ENCODE results near the gene SKAP1. TPM values are rescaled to one million over a fixed set of nuclear protein-coding genes. Genes with fewer than 3 reads are reported as not detected.

Gene SKAP1
- total RNA-seq, 1 experiment from 2014 or later = not detected

DNA sequence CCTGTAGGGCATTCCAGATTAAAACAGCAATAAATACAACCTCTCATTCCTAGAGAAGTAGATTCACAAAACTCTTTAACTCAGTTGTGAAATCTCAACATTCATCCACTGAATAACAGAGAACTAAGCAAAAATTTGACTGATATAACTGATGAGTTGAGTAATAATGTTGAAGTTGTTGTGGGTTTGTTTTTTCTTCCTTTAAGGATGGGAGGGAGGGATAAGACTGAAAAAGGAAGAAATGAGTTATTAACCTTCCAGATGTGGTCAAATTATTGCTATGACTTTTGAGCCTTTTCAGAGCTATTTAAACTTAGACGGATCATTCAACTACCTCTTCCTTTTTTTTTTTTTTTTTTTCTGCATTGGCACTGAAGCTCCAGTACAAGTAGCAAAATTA is 38.6 kb downstream of the SKAP1 start:
- no TSS peak for BruUV-seq (replicated peaks)
- ChIA-PET CTCF (interaction anchor here (1.0 kb wide), 1 partner anchor 39 kb away, joined by 3 read pairs; no protein-coding TSS in a partner anchor), POLR2A (no interaction called here)
- intact Hi-C loops (cut with micrococcal nuclease) = no loop called here
- no peak overlapping the region for H3K4me3 Mint-ChIP-seq (ENCODE audit: unreplicated experiment)
- peaks cover 47% of the 10 kb centered on the region for H3K27me3 Mint-ChIP-seq (ENCODE audit: insufficient read depth, unreplicated experiment)
- no peak for DNase-seq (ENCODE audit: unreplicated experiment)
- H3K9me3 Mint-ChIP-seq (ENCODE audit: unreplicated experiment) = no peaks in the 10 kb centered on the region
- no peaks in the 10 kb centered on the region for H3K4me1 Mint-ChIP-seq (ENCODE audit: insufficient read depth, unreplicated experiment)
- TF ChIP-seq, protein P1, sequence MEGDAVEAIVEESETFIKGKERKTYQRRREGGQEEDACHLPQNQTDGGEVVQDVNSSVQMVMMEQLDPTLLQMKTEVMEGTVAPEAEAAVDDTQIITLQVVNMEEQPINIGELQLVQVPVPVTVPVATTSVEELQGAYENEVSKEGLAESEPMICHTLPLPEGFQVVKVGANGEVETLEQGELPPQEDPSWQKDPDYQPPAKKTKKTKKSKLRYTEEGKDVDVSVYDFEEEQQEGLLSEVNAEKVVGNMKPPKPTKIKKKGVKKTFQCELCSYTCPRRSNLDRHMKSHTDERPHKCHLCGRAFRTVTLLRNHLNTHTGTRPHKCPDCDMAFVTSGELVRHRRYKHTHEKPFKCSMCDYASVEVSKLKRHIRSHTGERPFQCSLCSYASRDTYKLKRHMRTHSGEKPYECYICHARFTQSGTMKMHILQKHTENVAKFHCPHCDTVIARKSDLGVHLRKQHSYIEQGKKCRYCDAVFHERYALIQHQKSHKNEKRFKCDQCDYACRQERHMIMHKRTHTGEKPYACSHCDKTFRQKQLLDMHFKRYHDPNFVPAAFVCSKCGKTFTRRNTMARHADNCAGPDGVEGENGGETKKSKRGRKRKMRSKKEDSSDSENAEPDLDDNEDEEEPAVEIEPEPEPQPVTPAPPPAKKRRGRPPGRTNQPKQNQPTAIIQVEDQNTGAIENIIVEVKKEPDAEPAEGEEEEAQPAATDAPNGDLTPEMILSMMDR (IDR thresholded peaks at IDR 0.05; ENCODE audit: unreplicated experiment) = no peak
- no peak overlapping the region for H3K27ac Mint-ChIP-seq (ENCODE audit: low read depth, unreplicated experiment)
- no peaks in the 10 kb centered on the region for H3K36me3 Mint-ChIP-seq (ENCODE audit: insufficient read depth, unreplicated experiment)

DNA sequence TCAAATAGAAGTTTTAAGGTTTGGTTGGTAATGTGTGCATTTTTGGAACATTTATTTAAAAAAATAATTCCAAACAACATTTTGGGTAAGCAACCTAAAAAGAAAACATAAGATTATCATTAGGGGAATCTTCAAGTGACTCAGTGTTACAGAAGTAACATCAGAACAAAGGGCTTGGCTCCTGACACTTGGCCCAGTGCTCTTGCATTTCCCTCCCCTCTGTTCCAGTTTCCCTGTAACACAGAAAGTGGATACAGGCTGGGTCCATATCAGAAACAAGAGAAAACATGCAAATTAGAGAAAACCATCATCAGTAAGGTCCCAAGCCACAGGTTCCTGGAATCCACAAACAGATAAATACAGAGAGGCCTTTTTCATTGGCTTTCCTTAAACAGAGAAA is 40.1 kb downstream of the SKAP1 start:
- Mint-ChIP-seq H3K27me3 (ENCODE audit: insufficient read depth, unreplicated experiment) (peaks cover 47% of the 10 kb centered on the region), H3K4me3 (ENCODE audit: unreplicated experiment) (no peak overlapping the region), H3K27ac (ENCODE audit: low read depth, unreplicated experiment) (no peak overlapping the region), H3K4me1 (ENCODE audit: insufficient read depth, unreplicated experiment) (no peaks in the 10 kb centered on the region), H3K36me3 (ENCODE audit: insufficient read depth, unreplicated experiment) (no peaks in the 10 kb centered on the region), H3K9me3 (ENCODE audit: unreplicated experiment) (no peaks in the 10 kb centered on the region)
- intact Hi-C loops (cut with micrococcal nuclease) = no loop called here
- DNase-seq (ENCODE audit: unreplicated experiment) = no peak
- TF ChIP-seq, protein P1 (IDR thresholded peaks at IDR 0.05; ENCODE audit: unreplicated experiment) = no peak
- POLR2A ChIA-PET = no interaction called here
- no TSS peak for BruUV-seq (replicated peaks)
- CTCF ChIA-PET = interaction anchor here (0.7 kb wide), 1 partner anchor 38 kb away, joined by 3 read pairs; no protein-coding TSS in a partner anchor

DNA sequence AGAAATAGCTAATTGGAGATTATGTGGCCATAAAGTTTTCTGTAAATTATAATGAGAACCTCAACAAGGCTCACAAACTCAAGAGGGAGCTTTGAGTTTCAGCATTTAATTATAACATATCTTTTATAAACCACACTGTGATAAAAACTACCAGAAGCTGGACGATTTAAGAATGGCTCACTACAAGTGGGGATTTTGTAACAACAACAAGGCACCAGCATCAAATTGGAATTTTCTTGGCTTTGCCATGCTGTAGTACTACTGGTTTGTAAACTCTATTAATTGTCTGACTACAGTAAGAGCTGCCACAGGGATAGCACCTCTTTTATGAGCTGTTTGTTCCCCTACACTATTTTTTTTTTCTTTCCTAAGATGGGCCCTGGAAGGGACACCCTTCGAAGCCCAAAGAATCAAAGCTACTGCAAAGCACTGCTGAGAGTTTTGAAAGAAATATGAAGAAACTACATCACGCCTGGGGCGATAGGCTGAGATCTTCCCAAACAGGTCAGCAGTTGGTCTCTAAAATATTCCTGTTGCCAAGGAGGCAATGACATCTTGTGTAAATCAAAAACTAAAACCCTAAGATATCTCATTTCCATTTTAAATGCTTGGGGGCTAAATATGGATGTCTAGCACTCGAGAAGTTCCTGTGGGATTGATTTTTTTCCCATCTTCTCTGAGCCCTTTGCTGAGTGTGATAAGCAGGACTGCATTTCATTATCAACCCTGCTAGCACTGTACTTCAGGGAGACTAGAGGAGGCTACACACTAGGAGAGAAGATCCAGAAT is 40.9 kb downstream of the SKAP1 start:
- Mint-ChIP-seq H3K27me3 (ENCODE audit: insufficient read depth, unreplicated experiment) (peaks cover 47% of the 10 kb centered on the region), H3K36me3 (ENCODE audit: insufficient read depth, unreplicated experiment) (no peaks in the 10 kb centered on the region), H3K4me1 (ENCODE audit: insufficient read depth, unreplicated experiment) (no peaks in the 10 kb centered on the region), H3K9me3 (ENCODE audit: unreplicated experiment) (no peaks in the 10 kb centered on the region), H3K4me3 (ENCODE audit: unreplicated experiment) (no peak overlapping the region), H3K27ac (ENCODE audit: low read depth, unreplicated experiment) (no peak overlapping the region)
- no peak for DNase-seq (ENCODE audit: unreplicated experiment)
- no TSS peak for BruUV-seq (replicated peaks)
- intact Hi-C loops (cut with micrococcal nuclease) = no loop called here
- CTCF ChIA-PET = no interaction called here
- TF ChIP-seq, protein P1 (IDR thresholded peaks at IDR 0.05; ENCODE audit: unreplicated experiment) = no peak
- POLR2A ChIA-PET = no interaction called here

DNA sequence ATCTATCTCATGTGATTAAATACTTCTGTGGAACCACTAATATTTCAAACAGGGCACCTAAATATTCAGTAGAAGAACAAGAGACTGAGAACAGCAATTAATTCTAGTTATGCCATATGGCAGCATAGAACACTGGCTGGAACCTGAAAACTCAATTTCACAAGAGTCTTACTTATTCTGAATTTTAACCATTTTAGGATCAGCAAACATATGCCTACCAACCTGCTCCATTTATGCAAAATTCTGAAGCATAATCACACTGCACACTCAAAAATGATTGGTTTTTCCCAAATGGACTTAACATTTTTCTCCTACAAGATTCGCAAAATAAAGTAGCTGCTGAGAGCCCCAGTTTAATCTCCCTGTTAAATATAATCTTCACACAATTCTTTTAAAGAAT is 43.2 kb downstream of the SKAP1 start:
- H3K9me3 Mint-ChIP-seq (ENCODE audit: unreplicated experiment) = no peaks in the 10 kb centered on the region
- DNase-seq (ENCODE audit: unreplicated experiment) = no peak
- no peaks in the 10 kb centered on the region for H3K36me3 Mint-ChIP-seq (ENCODE audit: insufficient read depth, unreplicated experiment)
- no peak overlapping the region for H3K27ac Mint-ChIP-seq (ENCODE audit: low read depth, unreplicated experiment)
- ChIA-PET POLR2A (interaction anchor here (0.7 kb wide), 1 partner anchor 82 kb away, joined by 3 read pairs; no protein-coding TSS in a partner anchor), CTCF (interaction anchor here (1.1 kb wide), 1 partner anchor 13 kb away, joined by 3 read pairs; no protein-coding TSS in a partner anchor)
- peaks cover 44% of the 10 kb centered on the region for H3K27me3 Mint-ChIP-seq (ENCODE audit: insufficient read depth, unreplicated experiment)
- TF ChIP-seq, protein P1 (IDR thresholded peaks at IDR 0.05; ENCODE audit: unreplicated experiment) = no peak
- BruUV-seq (replicated peaks) = no TSS peak
- H3K4me3 Mint-ChIP-seq (ENCODE audit: unreplicated experiment) = no peak overlapping the region
- intact Hi-C loops (cut with micrococcal nuclease) = no loop called here
- no peaks in the 10 kb centered on the region for H3K4me1 Mint-ChIP-seq (ENCODE audit: insufficient read depth, unreplicated experiment)

All from MCF 10A (cell line).